Memory B cell (primary cell): ENCODE measurements around the gene AHRR.

Experiments
- ATAC-seq: fragments of 150-1000 bp; cut with Tn5 transposase; 2 replicates; pipeline ENCODE4 v1.10.0; 2021; ENCODE audit warnings: low read depth, mild to moderate bottlenecking, moderate library complexity
- DNase-seq, 2 donors: peaks; one replicate each; pipeline ENCODE4 v3.0.0; 2022; ENCODE audit warnings: low spot score in 2 of 2
- H3K27ac Mint-ChIP-seq: one replicate; pipeline ENCODE4 v1.8.0; 2022; ENCODE audit warnings: mild to moderate bottlenecking, moderate library complexity, mixed read lengths
- H3K27me3 Mint-ChIP-seq: one replicate; pipeline ENCODE4 v1.8.0; 2022; ENCODE audit warnings: mixed read lengths
- H3K36me3 Mint-ChIP-seq: one replicate; pipeline ENCODE4 v1.8.0; 2022; ENCODE audit warnings: mild to moderate bottlenecking, mixed read lengths
- H3K4me1 Mint-ChIP-seq: one replicate; pipeline ENCODE4 v1.8.0; 2022; ENCODE audit warnings: mixed read lengths
- H3K4me3 Mint-ChIP-seq: one replicate; pipeline ENCODE4 v1.8.0; 2022; ENCODE audit warnings: mild to moderate bottlenecking, moderate library complexity, mixed read lengths
- H3K9me3 Mint-ChIP-seq: one replicate; pipeline ENCODE4 v1.8.0; 2022; ENCODE audit warnings: mixed read lengths

AHRR gene

GRCh38 chr5:440401-441201 is 119.1 kb downstream of the AHRR start:
- Mint-ChIP-seq H3K4me1 (peaks cover 21% of the 10 kb centered on the region), H3K36me3 (peaks cover 2% of the 10 kb centered on the region), H3K27ac (no peak overlapping the region), H3K27me3 (peaks cover 6% of the 10 kb centered on the region), H3K9me3 (no peaks in the 10 kb centered on the region), H3K4me3 (no peak overlapping the region)
- no peak for DNase-seq
- no peak for ATAC-seq

DNA sequence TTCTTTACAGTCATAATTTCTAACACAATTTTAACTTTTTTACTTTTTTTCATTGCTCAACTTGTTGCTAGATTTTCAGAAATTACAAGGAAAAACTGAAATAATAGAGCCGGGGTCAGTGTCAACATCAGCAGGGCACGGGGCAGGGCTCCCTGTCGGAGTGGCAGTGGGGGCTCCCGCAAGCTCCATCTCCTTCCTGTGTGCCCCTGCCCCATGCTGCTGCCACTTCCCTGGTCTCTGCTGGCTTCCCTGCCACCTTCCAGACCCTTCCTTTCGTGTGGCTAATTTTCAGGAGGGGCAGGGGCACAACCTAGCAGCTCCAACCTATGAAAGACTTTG is 120.5 kb downstream of the AHRR start:
- no peak for DNase-seq
- Mint-ChIP-seq H3K4me3 (peak overlapping the region; percentile 97), H3K9me3 (no peaks in the 10 kb centered on the region), H3K4me1 (peaks cover 29% of the 10 kb centered on the region), H3K27me3 (peaks cover 1% of the 10 kb centered on the region), H3K27ac (peak overlapping the region; percentile 94), H3K36me3 (peaks cover 6% of the 10 kb centered on the region)
- ATAC-seq, result no peak

GRCh38 chr5:442335-443238 is 121.1 kb downstream of the AHRR start, which contains the start of gene EXOC3:
Gene EXOC3, plus strand, starts transcription at chr5:443176. Its CDS starts 3,030 bp downstream, at chr5:446206.
- Mint-ChIP-seq H3K36me3 (peaks cover 7% of the 10 kb centered on the region), H3K4me1 (peaks cover 29% of the 10 kb centered on the region), H3K4me3 (peak within 1 kb of the TSS; percentile 97), H3K27me3 (peaks cover 1% of the 10 kb centered on the region), H3K9me3 (no peaks in the 10 kb centered on the region), H3K27ac (peak within 1 kb of the TSS; percentile 94)
- DNase-seq (peak; percentile 46 to 70), ATAC-seq (peak; percentile 84)

DNA sequence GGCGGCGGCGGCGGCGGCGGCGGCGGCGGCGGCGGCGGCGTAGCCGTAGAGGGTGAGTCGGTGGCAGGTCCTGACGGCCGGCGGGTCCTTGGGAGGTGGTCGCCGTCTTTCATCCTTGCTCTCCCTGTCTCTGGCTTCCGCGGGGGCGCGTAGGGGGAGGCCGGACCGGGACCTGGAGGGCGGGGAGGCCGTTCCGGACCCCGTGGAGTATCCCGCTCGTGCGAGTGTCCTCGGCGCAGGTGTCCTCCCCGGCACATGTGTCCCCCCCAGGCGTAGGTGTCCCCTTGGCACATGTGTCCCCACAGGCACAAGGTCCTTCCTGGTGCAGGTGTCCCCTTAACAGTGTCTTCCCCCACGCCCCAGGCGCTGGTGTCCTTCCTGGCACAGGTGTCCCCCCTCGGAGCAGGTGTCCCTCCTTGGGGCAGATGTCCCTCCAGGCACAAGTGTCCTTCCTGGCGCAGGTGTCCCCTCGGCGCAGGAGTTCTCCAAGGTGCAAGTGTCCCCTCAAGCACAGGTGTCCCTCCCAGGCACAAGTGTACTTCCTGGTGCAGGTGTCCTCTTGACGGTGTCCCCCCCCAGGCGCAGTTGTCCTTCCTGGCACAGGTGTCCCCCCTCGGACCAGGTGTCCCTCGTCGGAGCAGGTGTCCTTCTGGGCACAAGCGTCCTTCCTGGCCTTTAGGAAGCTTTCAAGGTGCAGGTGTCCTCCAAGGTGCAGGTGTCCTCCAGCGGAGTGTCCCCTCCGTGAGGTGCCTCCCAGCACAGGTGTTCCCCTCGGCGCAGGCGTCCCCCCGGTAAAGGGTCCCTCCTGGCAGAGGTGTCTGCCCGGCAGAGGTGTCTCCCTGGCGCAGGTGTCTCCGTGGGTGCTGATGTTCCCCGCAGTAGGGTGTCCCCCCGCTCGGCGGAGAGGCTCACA is 122.0 kb downstream of the AHRR start:
- peaks cover 32% of the 10 kb centered on the region for H3K4me1 Mint-ChIP-seq

GRCh38 chr5:444226-444625 is 122.7 kb downstream of the AHRR start:
- no peaks in the 10 kb centered on the region for H3K9me3 Mint-ChIP-seq
- H3K27ac Mint-ChIP-seq, result peak overlapping the region; percentile 15
- no peak for ATAC-seq
- DNase-seq, result no peak
- H3K4me1 Mint-ChIP-seq, result peaks cover 37% of the 10 kb centered on the region
- peaks cover 20% of the 10 kb centered on the region for H3K36me3 Mint-ChIP-seq
- H3K27me3 Mint-ChIP-seq, result peaks cover 1% of the 10 kb centered on the region
- peak overlapping the region; percentile 97 for H3K4me3 Mint-ChIP-seq

More for the DNA sequence above, 122.0 kb downstream of the AHRR start:
- no peaks in the 10 kb centered on the region for H3K9me3 Mint-ChIP-seq
- H3K4me3 Mint-ChIP-seq, result peak overlapping the region; percentile 97
- ATAC-seq (peak; percentile 15), DNase-seq (peak in 1 of 2 donors; percentile 50)
- H3K27ac Mint-ChIP-seq, result peak overlapping the region; percentile 15
- H3K27me3 Mint-ChIP-seq, result peaks cover 1% of the 10 kb centered on the region
- H3K36me3 Mint-ChIP-seq, result peaks cover 14% of the 10 kb centered on the region

DNA sequence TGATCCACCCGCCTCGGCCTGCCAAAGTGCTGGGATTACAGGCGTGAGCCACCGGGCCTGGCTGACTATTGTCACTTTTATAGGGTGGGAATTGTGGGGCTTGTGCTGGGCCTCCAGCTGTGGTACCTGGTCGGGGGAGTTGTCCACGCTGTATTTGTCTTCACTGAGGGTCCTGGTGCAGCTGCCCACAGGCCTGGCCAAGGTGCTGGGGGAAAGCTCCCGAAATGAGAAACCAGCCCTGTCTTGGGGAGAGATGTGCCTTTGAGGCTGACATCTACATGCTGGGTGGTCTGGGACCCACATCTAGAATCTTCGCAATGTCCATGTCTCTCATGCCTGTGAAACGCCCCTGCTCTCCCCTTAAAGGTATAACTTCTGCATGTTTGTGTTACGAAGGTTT is 124.1 kb downstream of the AHRR start:
- DNase-seq (no peak), ATAC-seq (no peak)
- Mint-ChIP-seq H3K27me3 (peaks cover 1% of the 10 kb centered on the region), H3K4me1 (peaks cover 34% of the 10 kb centered on the region), H3K27ac (peak overlapping the region; percentile 29), H3K4me3 (no peak overlapping the region), H3K9me3 (peaks cover 4% of the 10 kb centered on the region), H3K36me3 (peaks cover 32% of the 10 kb centered on the region)

GRCh38 chr5:446066-446882 is 124.8 kb downstream of the AHRR start:
- no peak for ATAC-seq
- peaks cover 4% of the 10 kb centered on the region for H3K9me3 Mint-ChIP-seq
- H3K27me3 Mint-ChIP-seq, result peaks cover 1% of the 10 kb centered on the region
- H3K27ac Mint-ChIP-seq, result peak overlapping the region; percentile 32
- no peak for DNase-seq
- H3K36me3 Mint-ChIP-seq, result peaks cover 38% of the 10 kb centered on the region
- peaks cover 34% of the 10 kb centered on the region for H3K4me1 Mint-ChIP-seq
- H3K4me3 Mint-ChIP-seq, result no peak overlapping the region

DNA sequence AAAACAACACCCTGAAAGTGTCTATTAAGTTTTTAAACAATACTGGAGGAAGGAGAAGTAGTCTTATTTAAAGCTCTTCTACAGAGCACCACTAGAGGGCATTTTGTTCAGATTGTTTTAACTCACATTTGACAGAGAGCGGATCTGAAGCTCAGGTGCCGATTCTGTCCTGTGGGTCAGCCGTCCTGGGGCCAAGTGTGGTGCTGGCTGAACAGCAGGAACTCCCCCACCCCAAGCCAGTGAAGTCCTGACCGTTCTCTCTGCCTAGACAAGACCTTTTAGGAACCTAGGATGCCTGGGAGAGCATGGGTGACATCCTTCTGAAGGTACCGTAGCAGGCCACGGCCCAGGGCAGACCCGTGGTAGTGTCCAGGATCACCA is 125.4 kb downstream of the AHRR start:
- Mint-ChIP-seq H3K4me1 (peaks cover 34% of the 10 kb centered on the region), H3K4me3 (no peak overlapping the region), H3K27ac (peak overlapping the region; percentile 32), H3K9me3 (peaks cover 6% of the 10 kb centered on the region), H3K27me3 (peaks cover 1% of the 10 kb centered on the region), H3K36me3 (peaks cover 43% of the 10 kb centered on the region)
- DNase-seq (no peak), ATAC-seq (peak; percentile 44)

- Mint-ChIP-seq H3K9me3 (peaks cover 11% of the 10 kb centered on the region), H3K4me3 (no peak overlapping the region), H3K27ac (no peak overlapping the region), H3K36me3 (peaks cover 50% of the 10 kb centered on the region), H3K4me1 (peaks cover 32% of the 10 kb centered on the region), H3K27me3 (peaks cover 1% of the 10 kb centered on the region)
- DNase-seq (no peak), ATAC-seq (no peak)
These were observed 126.0 kb downstream of the AHRR start for GRCh38 chr5:447501-447900.

GRCh38 chr5:448061-448765 is 126.7 kb downstream of the AHRR start:
- H3K4me3 Mint-ChIP-seq, result no peak overlapping the region
- H3K4me1 Mint-ChIP-seq, result peaks cover 30% of the 10 kb centered on the region
- ATAC-seq, result peak; percentile 86
- DNase-seq, result no peak
- H3K36me3 Mint-ChIP-seq, result peaks cover 55% of the 10 kb centered on the region
- H3K9me3 Mint-ChIP-seq, result peaks cover 13% of the 10 kb centered on the region
- H3K27me3 Mint-ChIP-seq, result peaks cover 1% of the 10 kb centered on the region
- peak overlapping the region; percentile 22 for H3K27ac Mint-ChIP-seq

- Mint-ChIP-seq H3K27ac (peak overlapping the region; percentile 22), H3K36me3 (peaks cover 60% of the 10 kb centered on the region), H3K4me1 (peaks cover 28% of the 10 kb centered on the region)
These were observed 127.2 kb downstream of the AHRR start for GRCh38 chr5:448766-449090.

GRCh38 chr5:449151-449550 is 127.6 kb downstream of the AHRR start:
- H3K4me1 Mint-ChIP-seq, result peaks cover 29% of the 10 kb centered on the region
- peaks cover 1% of the 10 kb centered on the region for H3K27me3 Mint-ChIP-seq
- peaks cover 64% of the 10 kb centered on the region for H3K36me3 Mint-ChIP-seq
- H3K4me3 Mint-ChIP-seq, result no peak overlapping the region
- H3K9me3 Mint-ChIP-seq, result peaks cover 14% of the 10 kb centered on the region
- DNase-seq, result no peak
- ATAC-seq, result no peak
- no peak overlapping the region for H3K27ac Mint-ChIP-seq

More at GRCh38 chr5:448766-449090, 127.2 kb downstream of the AHRR start:
- H3K9me3 Mint-ChIP-seq, result peaks cover 13% of the 10 kb centered on the region
- peaks cover 1% of the 10 kb centered on the region for H3K27me3 Mint-ChIP-seq
- H3K4me3 Mint-ChIP-seq, result no peak overlapping the region
- ATAC-seq (no peak), DNase-seq (no peak)
